H1 (cell line): ENCODE data around the gene BSDC1. TPM values are rescaled to one million over a fixed set of nuclear protein-coding genes. Genes with fewer than 3 reads are reported as not detected.

Experiments
- CTCF ChIA-PET: fragments of 300-600 bp; sonication (Branson Sonifier 250); formaldehyde crosslinking; loops from one replicate; lab custom pipeline; 2021; ENCODE audit not compliant: partially characterized antibody; lab: Charles Lee
- POLR2A ChIA-PET: fragments of 300-600 bp; sonication (Branson Sonifier 250); formaldehyde crosslinking; loops from one replicate; lab custom pipeline; 2021; ENCODE audit warnings: inconsistent platforms; ENCODE audit not compliant: partially characterized antibody; lab: Charles Lee
- DNase-seq, 2 experiments: peaks; one replicate each; pipeline versions ENCODE4 v3.0.0 to v3.0.0-alpha.2; 2010 to 2022; ENCODE audit warnings: low spot score in 2 of 2, low read depth in 1 of 2, mixed read lengths in 1 of 2
- FAIRE-seq: peaks from 2 replicates; lab custom pipeline; 2011; peaks lifted over from hg19 to GRCh38; lab: Jason Lieb, UNC
- H2AFZ ChIP-seq: 2 replicates; pipeline ENCODE4 v1.8.1; 2012; ENCODE audit warnings: low read length, inconsistent platforms
- H2AK5ac ChIP-seq: 2 replicates; pipeline ENCODE4 v1.6.1; 2013; ENCODE audit warnings: low read depth, low read length
- H2BK120ac ChIP-seq: replicated peaks from 2 replicates; pipeline ENCODE3; 2013; ENCODE audit warnings: low read depth, low read length, inconsistent platforms
- H2BK12ac ChIP-seq: 2 replicates; pipeline ENCODE4 v1.6.1; 2013; ENCODE audit warnings: low read depth, low read length
- H2BK15ac ChIP-seq: 2 replicates; pipeline ENCODE4 v1.6.1; 2013; ENCODE audit warnings: low read length
- H2BK20ac ChIP-seq: 2 replicates; pipeline ENCODE4 v1.6.1; 2013; ENCODE audit warnings: low read length
- H2BK5ac ChIP-seq: 2 replicates; pipeline ENCODE4 v1.6.1; 2013; ENCODE audit warnings: low read depth, low read length
- H3K14ac ChIP-seq: 2 replicates; pipeline ENCODE4 v1.6.1; 2013; ENCODE audit warnings: inconsistent platforms; ENCODE audit not compliant: insufficient read length
- H3K18ac ChIP-seq: 2 replicates; pipeline ENCODE4 v1.6.1; 2013; ENCODE audit warnings: low read length; ENCODE audit errors: extremely low read depth
- H3K23ac ChIP-seq: 2 replicates; pipeline ENCODE4 v1.6.1; 2013; ENCODE audit warnings: inconsistent platforms; ENCODE audit not compliant: insufficient read length
- H3K23me2 ChIP-seq: 2 replicates; pipeline ENCODE4 v1.6.1; 2013; ENCODE audit warnings: low read depth, low read length
- H3K27ac ChIP-seq: 2 replicates; pipeline ENCODE4 v1.6.1; 2011; ENCODE audit warnings: low read depth, low read length, inconsistent platforms
- H3K27me3 ChIP-seq, 4 experiments: replicated peaks in 1 of 4; 1 replicate in 1 of 4; 2 replicates in 3 of 4; pipeline versions ENCODE4 v1.6.1 to v1.8.1; 2011 to 2013; ENCODE audit warnings: low read length in 3 of 4, mild to moderate bottlenecking in 3 of 4, inconsistent platforms in 2 of 4, mixed read lengths in 2 of 4, moderate library complexity in 1 of 4; ENCODE audit not compliant: control insufficient read depth in 3 of 4, insufficient read depth in 3 of 4; ENCODE audit errors: extremely low read depth in 1 of 4
- H3K36me3 ChIP-seq, 4 experiments: 2 replicates each; pipeline versions ENCODE4 v1.6.1 to v1.8.1; 2011 to 2013; ENCODE audit warnings: mild to moderate bottlenecking in 4 of 4, low read length in 3 of 4, moderate library complexity in 2 of 4, control low read depth in 1 of 4, inconsistent platforms in 1 of 4; ENCODE audit not compliant: insufficient read depth in 4 of 4, control insufficient read depth in 2 of 4
- H3K4ac ChIP-seq: replicated peaks from 2 replicates; pipeline ENCODE3; 2013; ENCODE audit warnings: low read length, low read depth, mixed read lengths, inconsistent platforms; ENCODE audit not compliant: insufficient read length
- H3K4me1 ChIP-seq, 4 experiments: replicated peaks in 1 of 4; 1 replicate in 1 of 4; 2 replicates in 3 of 4; pipeline versions ENCODE4 v1.6.1 to v1.8.1; 2011 to 2013; ENCODE audit warnings: low read length in 3 of 4, inconsistent platforms in 2 of 4, mixed read lengths in 1 of 4; ENCODE audit not compliant: insufficient read depth in 4 of 4, control insufficient read depth in 3 of 4
- H3K4me2 ChIP-seq, 2 experiments: 2 replicates each; pipeline versions ENCODE4 v1.6.1 to v1.8.1; 2011 to 2013; ENCODE audit warnings: low read depth in 2 of 2, low read length in 2 of 2, control low read depth in 1 of 2, inconsistent platforms in 1 of 2, mild to moderate bottlenecking in 1 of 2; ENCODE audit not compliant: insufficient read depth in 1 of 2
- H3K4me3 ChIP-seq, 4 experiments: fragments of 200-600, 300-600 bp in 1 of 4; sonication (generic), shearing (Covaris generic), sonication (Bioruptor Twin) in 1 of 4; 2 replicates each; pipeline versions ENCODE4 v1.5.1 to v1.8.1; 2011 to 2016; ENCODE audit warnings: low read length in 4 of 4, low read depth in 3 of 4, control low read depth in 2 of 4, inconsistent platforms in 2 of 4, mild to moderate bottlenecking in 2 of 4, mixed read lengths in 1 of 4, moderate library complexity in 1 of 4; ENCODE audit not compliant: insufficient read depth in 2 of 4; ENCODE audit errors: extremely low read depth in 1 of 4
- H3K56ac ChIP-seq: replicated peaks from 2 replicates; pipeline ENCODE3; 2013; ENCODE audit warnings: low read depth, mild to moderate bottlenecking, mixed read lengths, low read length, inconsistent platforms; ENCODE audit not compliant: insufficient read length
- H3K79me1 ChIP-seq: 2 replicates; pipeline ENCODE4 v1.6.1; 2013; ENCODE audit warnings: low read depth, low read length, control low read depth
- H3K79me2 ChIP-seq, 2 experiments: 2 replicates each; pipeline versions ENCODE4 v1.6.1 to v1.8.1; 2012 to 2013; ENCODE audit warnings: low read length in 2 of 2, mild to moderate bottlenecking in 2 of 2, inconsistent platforms in 1 of 2; ENCODE audit not compliant: insufficient read depth in 2 of 2, control insufficient read depth in 1 of 2
- H3K9ac ChIP-seq, 4 experiments: replicated peaks in 1 of 4; 1 replicate in 1 of 4; 2 replicates in 3 of 4; pipeline versions ENCODE4 v1.6.1 to v1.8.1; 2011 to 2013; ENCODE audit warnings: low read depth in 3 of 4, low read length in 3 of 4, control low read depth in 2 of 4, mild to moderate bottlenecking in 2 of 4, moderate library complexity in 2 of 4, inconsistent platforms in 1 of 4; ENCODE audit errors: extremely low read depth in 1 of 4
- H3K9me3 ChIP-seq, 2 experiments: 2 replicates each; pipeline versions ENCODE4 v1.6.1 to v1.8.1; 2012 to 2013; ENCODE audit warnings: mild to moderate bottlenecking in 2 of 2, moderate library complexity in 2 of 2, control low read depth in 1 of 2, inconsistent platforms in 1 of 2, low read depth in 1 of 2, low read length in 1 of 2, mixed read lengths in 1 of 2; ENCODE audit not compliant: insufficient read depth in 2 of 2
- H4K20me1 ChIP-seq, 2 experiments: replicated peaks in 1 of 2; 2 replicates each; pipeline versions ENCODE3 to v1.8.1; 2011 to 2013; ENCODE audit warnings: inconsistent platforms in 2 of 2, low read length in 2 of 2, mild to moderate bottlenecking in 1 of 2; ENCODE audit not compliant: insufficient read depth in 2 of 2, control insufficient read depth in 1 of 2
- H4K5ac ChIP-seq: 2 replicates; pipeline ENCODE4 v1.6.1; 2013; ENCODE audit warnings: low read length, low read depth, mixed read lengths, inconsistent platforms; ENCODE audit not compliant: insufficient read length
- H4K8ac ChIP-seq: 2 replicates; pipeline ENCODE4 v1.8.0; 2013; ENCODE audit warnings: mild to moderate bottlenecking, moderate library complexity, low read length, inconsistent platforms; ENCODE audit not compliant: insufficient read depth; ENCODE audit errors: extremely low read depth
- H4K91ac ChIP-seq: replicated peaks from 2 replicates; pipeline ENCODE3; 2013; ENCODE audit warnings: low read length, mixed read lengths, inconsistent platforms; ENCODE audit not compliant: insufficient read length
- RBBP5 ChIP-seq: IDR thresholded peaks from 2 replicates; pipeline ENCODE4 v1.7.1; 2012; ENCODE audit warnings: low read depth, mild to moderate bottlenecking, inconsistent platforms, low read length, moderate library complexity, borderline replicate concordance
- SAP30 ChIP-seq: fragments of 300-600 bp; sonication (generic); IDR thresholded peaks from 2 replicates; pipeline ENCODE4 v1.7.1; 2012; ENCODE audit warnings: low read length, moderate library complexity, mild to moderate bottlenecking, inconsistent platforms; ENCODE audit not compliant: insufficient read depth, insufficient replicate concordance
- WGBS, 2 experiments: shearing (Covaris generic) in 1 of 2; methylation state at CpG; one replicate each; pipeline versions ENCODE4 v1.1.6 to v1.1.7; 2013 to 2015; ENCODE audit warnings: low lambda C conversion rate in 2 of 2, mixed read lengths in 2 of 2, inconsistent platforms in 1 of 2, low coverage in 1 of 2, missing lambda C conversion rate in 1 of 2; ENCODE audit not compliant: insufficient replicate concordance in 2 of 2, insufficient coverage in 1 of 2, insufficient read length in 1 of 2; ENCODE audit errors: extremely low coverage in 1 of 2, missing lambda C conversion rate in 1 of 2; 5-methylcytosine and 5-hydroxymethylcytosine counted together
- polyA plus RNA-seq, 7 experiments: library from polyadenylated mRNA; depleted of rRNA in 3 of 7; stranded (reverse) in 5 of 7; unstranded in 2 of 7; fragments of >200 nt in 5 of 7; fragments of 200-250 nt in 2 of 7; gene quantifications; 1 replicate in 5 of 7; 2 replicates in 1 of 7; 4 replicates in 1 of 7; pipeline versions ENCODE4 v1.2.1 to v1.2.3, GENCODE V29; 2011 to 2013; ENCODE audit warnings: missing spikeins in 2 of 7, mixed read lengths in 2 of 7
- total RNA-seq: library from RNA; stranded (reverse); fragmentation: NEBNext Ultra II Directional; extraction: Animal tissue kit (Norgen Biotek cat#: 25700); gene quantifications from 2 replicates; pipeline ENCODE4 v1.2.1, GENCODE V29; 2021

The BSDC1 gene
- total and polyA plus RNA-seq, 2 of the 8 experiments (the other 6 are each of a cell fraction or from before 2014, with no cell fraction given) = 24.8 to 40.7 TPM

DNA sequence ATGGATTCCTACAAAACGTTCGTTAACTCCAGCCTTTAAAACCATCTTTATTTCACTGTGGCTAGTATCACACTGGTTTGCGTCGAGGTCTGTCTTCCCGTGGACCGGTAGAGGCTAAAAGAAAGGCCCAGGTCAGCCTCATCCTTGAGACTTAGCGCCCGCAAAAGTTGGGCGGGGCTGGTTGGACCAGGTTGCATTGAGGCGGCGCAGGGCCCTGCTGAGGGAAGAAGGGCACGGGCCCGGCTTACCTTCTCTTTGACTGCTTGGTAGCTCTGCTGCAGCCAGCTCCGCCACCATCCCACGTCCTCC, 455 bp downstream of the BSDC1 start:
- H3K9me3 ChIP-seq = no peaks in the 10 kb centered on the region
- H3K4ac ChIP-seq = no peak overlapping the region
- 5% methylated on average over 15 of the region's 15 CpGs; no CpG with 5 or more reads in 1 of the 2 experiments for WGBS, 2 experiments
- peak overlapping the region; percentile 66 to 99 (median 97) for H3K9ac ChIP-seq
- H3K79me1 ChIP-seq = peaks cover 7% of the 10 kb centered on the region
- peaks cover 4% of the 10 kb centered on the region; the same call in 1 of the 2 replicates for H3K23me2 ChIP-seq
- H2BK15ac ChIP-seq = no peak overlapping the region
- no peak overlapping the region for H3K56ac ChIP-seq
- no peak for DNase-seq
- H3K27ac ChIP-seq = peak overlapping the region; percentile 95
- H3K4me3 ChIP-seq = peak overlapping the region; percentile 79 to 100 (median 94)
- peak overlapping the region; percentile 84 to 90 for H3K4me2 ChIP-seq
- peak overlapping the region; percentile 99 for H2BK5ac ChIP-seq
- peaks cover 4 to 29% of the 10 kb centered on the region in 2 experiments for H3K79me2 ChIP-seq
- peak overlapping the region; percentile 100 for H4K8ac ChIP-seq
- no peaks in the 10 kb centered on the region for H3K27me3 ChIP-seq
- peaks cover 0 to 8% (median 3%) of the 10 kb centered on the region in 4 experiments; a peak in 4 of 7 replicates for H3K4me1 ChIP-seq
- CTCF ChIA-PET = no interaction called here
- H2BK120ac ChIP-seq = no peak overlapping the region
- FAIRE-seq = no peak
- H2AK5ac ChIP-seq = no peak overlapping the region; the same call in 1 of the 2 replicates
- POLR2A ChIA-PET = interaction anchor here (0.6 to 3.8 kb wide), 25 partner anchors 9 to 384 kb away, joined by 3 to 13 read pairs (median 4); partner anchors contain the start of genes FAM229A, IQCC, MARCKSL1 and RBBP4
- H3K14ac ChIP-seq = no peak overlapping the region
- TF ChIP-seq RBBP5 = no peak
- TF ChIP-seq SAP30 = peak; percentile 91
- TF ChIP-seq, all 59 proteins: peak for 1
- Histone ChIP-seq H3K18ac (peak overlapping the region; percentile 88), H3K36me3 (peaks cover 3 to 15% (median 11%) of the 10 kb centered on the region in 4 experiments; a peak in 5 of 8 replicates), H4K20me1 (peaks cover 0 to 6% of the 10 kb centered on the region in 2 experiments), H4K91ac (no peak overlapping the region), H2BK20ac (no peak overlapping the region), H3K23ac (no peak overlapping the region), H2BK12ac (peak overlapping the region; percentile 84), H4K5ac (peak overlapping the region; percentile 47), H2AFZ (0 out of 2 replicates have a peak overlapping the region, but pooled peaks have one; percentile 38)
